Endodermal cell (in vitro differentiated cells): ENCODE measurements around the gene CUL3. TPM values are rescaled to one million over a fixed set of nuclear protein-coding genes. Genes with fewer than 3 reads are reported as not detected.

Experiments
- DNase-seq: peaks from one replicate; pipeline ENCODE4 v3.0.0-alpha.2; 2017
- H3K27ac ChIP-seq: 2 replicates; pipeline ENCODE4 v1.5.1; 2013; ENCODE audit warnings: mild to moderate bottlenecking, low read depth, low read length, moderate library complexity
- H3K27me3 ChIP-seq: 2 replicates; pipeline ENCODE4 v1.6.1; 2013; ENCODE audit warnings: mild to moderate bottlenecking, low read length, moderate library complexity; ENCODE audit not compliant: insufficient read depth, control insufficient read depth, poor library complexity, severe bottlenecking
- H3K36me3 ChIP-seq: 2 replicates; pipeline ENCODE4 v1.7.0; 2013; ENCODE audit warnings: mild to moderate bottlenecking, low read length, moderate library complexity; ENCODE audit not compliant: control insufficient read depth, insufficient read depth
- H3K4me1 ChIP-seq: one replicate; pipeline ENCODE4 v1.7.0; 2013; ENCODE audit warnings: low read length; ENCODE audit not compliant: control insufficient read depth, insufficient read depth
- H3K4me3 ChIP-seq: 2 replicates; pipeline ENCODE4 v1.5.1; 2013; ENCODE audit warnings: mild to moderate bottlenecking, low read length, moderate library complexity
- H3K9ac ChIP-seq: 2 replicates; pipeline ENCODE4 v1.6.1; 2013; ENCODE audit warnings: mild to moderate bottlenecking, low read length, moderate library complexity; ENCODE audit not compliant: poor library complexity, severe bottlenecking; ENCODE audit errors: extremely low read depth
- H3K9me3 ChIP-seq: 2 replicates; pipeline ENCODE4 v1.6.1; 2013; ENCODE audit warnings: mild to moderate bottlenecking, low read length, moderate library complexity; ENCODE audit not compliant: control insufficient read depth
- H3K27ac Mint-ChIP-seq: 2 replicates; pipeline ENCODE4 v1.8.0; 2020; ENCODE audit warnings: mixed read lengths
- H3K27me3 Mint-ChIP-seq: 2 replicates; pipeline ENCODE4 v1.8.0; 2021; ENCODE audit warnings: mild to moderate bottlenecking, mixed read lengths; ENCODE audit not compliant: insufficient read depth
- H3K36me3 Mint-ChIP-seq: 2 replicates; pipeline ENCODE4 v1.8.0; 2020; ENCODE audit warnings: low read depth, mixed read lengths
- H3K4me1 Mint-ChIP-seq: 2 replicates; pipeline ENCODE4 v1.8.0; 2020; ENCODE audit warnings: mixed read lengths
- H3K4me3 Mint-ChIP-seq: 2 replicates; pipeline ENCODE4 v1.8.0; 2020; ENCODE audit warnings: mild to moderate bottlenecking, moderate library complexity, mixed read lengths
- H3K9me3 Mint-ChIP-seq: 2 replicates; pipeline ENCODE4 v1.8.0; 2020; ENCODE audit warnings: mild to moderate bottlenecking, mixed read lengths
- CTCF ChIP-seq: fragments of 200-600 bp; sonication (generic); conservative IDR thresholded peaks from 2 replicates; pipeline ENCODE4 v1.5.0; 2021; ENCODE audit warnings: antibody characterized with exemption, mild to moderate bottlenecking
- WGBS, 2 experiments: methylation state at CpG; one replicate each; pipeline versions ENCODE4 v1.1.5 to v1.1.7; 2013; ENCODE audit warnings: missing lambda C conversion rate in 2 of 2, mixed read lengths in 1 of 2; ENCODE audit not compliant: insufficient coverage in 1 of 2, insufficient read length in 1 of 2; 5-methylcytosine and 5-hydroxymethylcytosine counted together
- total RNA-seq, 2 donors: library from RNA; stranded (reverse); fragmentation: NEBNext Ultra II Directional in 1 of 2; extraction: Animal tissue kit (Norgen Biotek cat#: 25700) in 1 of 2; gene quantifications; 2 replicates in 1 of 2; 3 replicates in 1 of 2; pipeline ENCODE4 v1.2.1, GENCODE V29; 2021

Gene CUL3
- total RNA-seq, 2 donors from 2014 or later, result 78.4 to 89.9 TPM

DNA sequence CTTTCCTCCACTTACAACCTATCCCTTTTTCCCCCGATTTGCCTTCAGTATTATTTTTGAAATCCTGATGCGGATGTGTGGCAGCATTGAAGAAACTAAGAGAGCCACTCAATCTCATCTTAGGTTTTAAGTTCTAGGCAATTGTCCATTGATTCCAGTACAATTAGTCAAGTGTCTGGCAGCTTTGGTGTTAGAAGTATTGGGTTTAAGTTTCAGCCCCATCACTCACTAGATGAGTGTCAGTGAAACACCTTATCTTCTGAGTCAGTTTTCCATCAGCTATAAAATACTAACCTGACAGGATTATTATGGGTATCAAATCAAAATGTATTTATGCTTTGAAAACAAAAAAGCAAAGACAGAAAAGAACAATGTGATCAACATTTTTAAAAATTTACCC is 16.8 kb upstream of the CUL3 start:
- 90% methylated on average over 2 of the region's 2 CpGs; no CpG with 5 or more reads in 1 of the 2 experiments for WGBS, 2 experiments
- no peak overlapping the region for H3K4me3 Mint-ChIP-seq
- no peaks in the 10 kb centered on the region for H3K27me3 ChIP-seq

GRCh38 chr2:224598678-224599077 is 13.5 kb upstream of the CUL3 start:
- H3K4me1 ChIP-seq, result no peaks in the 10 kb centered on the region
- H3K4me1 Mint-ChIP-seq, result no peaks in the 10 kb centered on the region
- no peaks in the 10 kb centered on the region for H3K36me3 Mint-ChIP-seq
- H3K4me3 ChIP-seq, result no peak overlapping the region
- H3K27me3 Mint-ChIP-seq, result no peaks in the 10 kb centered on the region
- peaks cover 10% of the 10 kb centered on the region for H3K9me3 Mint-ChIP-seq
- H3K27me3 ChIP-seq, result no peaks in the 10 kb centered on the region
- 96 to 100% methylated on average over 2 of the region's 2 CpGs for WGBS, 2 experiments
- DNase-seq, result no peak
- no peak overlapping the region for H3K9ac ChIP-seq
- no peaks in the 10 kb centered on the region for H3K36me3 ChIP-seq
- no peaks in the 10 kb centered on the region for H3K9me3 ChIP-seq
- TF ChIP-seq CTCF, result no peak
- H3K4me3 Mint-ChIP-seq, result no peak overlapping the region
- H3K27ac Mint-ChIP-seq, result no peak overlapping the region
- H3K27ac ChIP-seq, result no peak overlapping the region

More for the DNA sequence above, 16.8 kb upstream of the CUL3 start:
- Mint-ChIP-seq H3K9me3 (peaks cover 14% of the 10 kb centered on the region), H3K27ac (no peak overlapping the region), H3K4me1 (no peaks in the 10 kb centered on the region), H3K27me3 (no peaks in the 10 kb centered on the region), H3K36me3 (no peaks in the 10 kb centered on the region)
- Histone ChIP-seq H3K9me3 (no peaks in the 10 kb centered on the region), H3K27ac (no peak overlapping the region), H3K4me1 (no peaks in the 10 kb centered on the region), H3K4me3 (no peak overlapping the region), H3K9ac (no peak overlapping the region), H3K36me3 (no peaks in the 10 kb centered on the region)
- TF ChIP-seq CTCF, result no peak
- DNase-seq, result no peak

DNA sequence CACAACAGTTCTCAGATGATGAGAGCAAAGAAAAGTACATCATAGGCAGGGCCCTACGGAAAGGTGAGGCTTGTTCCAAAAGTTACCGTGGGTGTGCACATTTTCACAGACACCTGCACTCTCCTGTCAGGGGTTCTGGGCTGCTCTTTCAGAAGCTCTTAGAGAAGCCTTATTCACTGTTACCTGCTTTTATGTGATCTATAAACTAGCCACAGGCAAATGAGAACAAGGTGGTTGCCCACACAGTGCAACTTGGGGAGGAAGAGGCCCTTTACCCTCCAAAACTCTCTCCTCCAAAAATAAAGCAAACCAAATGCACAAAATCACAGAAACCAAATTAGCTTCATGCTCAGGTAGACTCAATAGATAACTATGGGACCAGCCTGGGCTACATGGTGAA is 11.1 kb upstream of the CUL3 start:
- Histone ChIP-seq H3K9me3 (no peaks in the 10 kb centered on the region), H3K4me3 (no peak overlapping the region), H3K27ac (no peak overlapping the region), H3K9ac (no peak overlapping the region), H3K27me3 (no peaks in the 10 kb centered on the region), H3K4me1 (no peaks in the 10 kb centered on the region), H3K36me3 (no peaks in the 10 kb centered on the region)
- Mint-ChIP-seq H3K36me3 (no peaks in the 10 kb centered on the region), H3K27me3 (no peaks in the 10 kb centered on the region), H3K4me3 (no peak overlapping the region), H3K27ac (no peak overlapping the region), H3K4me1 (peaks cover 4% of the 10 kb centered on the region), H3K9me3 (no peaks in the 10 kb centered on the region)
- 92 to 94% methylated on average over 2 of the region's 2 CpGs for WGBS, 2 experiments
- DNase-seq, result no peak
- no peak for TF ChIP-seq CTCF
